ENCODE results near the gene MAP3K5. TPM values are rescaled to one million over a fixed set of nuclear protein-coding genes. Genes with fewer than 3 reads are reported as not detected.
"Not testable (repeated sequence)": the region's sequence is repeated elsewhere in the genome, so short reads cannot be mapped to it uniquely, and the experiment has no call there.

The MAP3K5 gene
- total and polyA plus RNA-seq, 9 of the 15 experiments (the other 6 are each of a cell fraction or from before 2014, with no cell fraction given), result 2.2 to 13.0 (median 9.9) TPM

GRCh38 chr6:136815608-136816007 lies 23.3 kb upstream of the MAP3K5 start:
- FAIRE-seq; H3K9me3 ChIP-seq (replicated peaks; ENCODE audit: control insufficient read depth, insufficient read depth, low read depth, low read length); H3K79me2 ChIP-seq (ENCODE audit: control insufficient read depth, insufficient read depth, low read length); CTCF ChIA-PET (ENCODE audit: low intra/inter-chr PET ratio); H3K9me1 ChIP-seq (ENCODE audit: control insufficient read depth, insufficient read depth, low read length); ATAC-seq; H3K4me1 ChIP-seq (replicated peaks in 1 of 2; ENCODE audit: control insufficient read depth in 2 of 2, insufficient read depth in 2 of 2, low read length in 2 of 2); H3K4me3 ChIP-seq; in situ Hi-C loops (cut with MboI); H3K9ac ChIP-seq (ENCODE audit: insufficient read depth in 1 of 2, low read depth in 2 of 2, low read length in 2 of 2); intact Hi-C loops (cut with micrococcal nuclease); DNase-seq (ENCODE audit: extremely low read depth in 1 of 4, low spot score in 3 of 4); H2AFZ ChIP-seq (ENCODE audit: low read depth, low read length); H3K27ac ChIP-seq (ENCODE audit: extremely low read depth, low read depth, low read length); H3K4me2 ChIP-seq (ENCODE audit: insufficient read depth, low read length); BruUV-seq (replicated peaks); H3K27me3 ChIP-seq (ENCODE audit: control insufficient read depth in 2 of 2, insufficient read depth in 2 of 2, low read length in 2 of 2); H4K20me1 ChIP-seq (replicated peaks; ENCODE audit: control insufficient read depth, insufficient read depth, low read length); POLR2A ChIA-PET; H3K36me3 ChIP-seq (ENCODE audit: control insufficient read depth, insufficient read depth, low read length): not testable (repeated sequence)
- TF ChIP-seq ESRRA (IDR thresholded peaks at IDR 0.05; ENCODE audit: borderline replicate concordance, low read depth) (peak; percentile 39; the same call in 1 of the 2 replicates), CBFA2T3 (IDR thresholded peaks at IDR 0.05) (peak; percentile 30; the same call in 1 of the 2 replicates), TRIM28 (IDR thresholded peaks at IDR 0.05) (0 out of 2 replicates have a peak, but pooled peaks have one; percentile 27), ZNF184 (CRISPR knock-in tag; IDR thresholded peaks at IDR 0.05) (peak; percentile 73; the same call in 1 of the 2 replicates), TRIM24 (IDR thresholded peaks at IDR 0.05) (0 out of 4 replicates have a peak, but pooled peaks have one; percentile 28 to 34), ZNF764 (CRISPR knock-in tag; IDR thresholded peaks at IDR 0.05; ENCODE audit: low read depth) (peak; percentile 73), AFF1 (IDR thresholded peaks at IDR 0.05; ENCODE audit: low read depth in 1 of 2, partially characterized antibody in 2 of 2) (peak in 1 of 2 experiments; percentile 93)
- 8% methylated on average over 1 of the region's 1 CpG for WGBS (ENCODE audit: insufficient coverage, low coverage, missing lambda C conversion rate)
